ENCODE results near the gene S100A2. TPM values are rescaled to one million over a fixed set of nuclear protein-coding genes. Genes with fewer than 3 reads are reported as not detected.
A peak's percentile ranks its signal among the peaks of the same experiment; 100 is the strongest.

Gene S100A2
- polyA plus RNA-seq, 4 donors = 6.2 to 11.8 (median 8.0) TPM

DNA sequence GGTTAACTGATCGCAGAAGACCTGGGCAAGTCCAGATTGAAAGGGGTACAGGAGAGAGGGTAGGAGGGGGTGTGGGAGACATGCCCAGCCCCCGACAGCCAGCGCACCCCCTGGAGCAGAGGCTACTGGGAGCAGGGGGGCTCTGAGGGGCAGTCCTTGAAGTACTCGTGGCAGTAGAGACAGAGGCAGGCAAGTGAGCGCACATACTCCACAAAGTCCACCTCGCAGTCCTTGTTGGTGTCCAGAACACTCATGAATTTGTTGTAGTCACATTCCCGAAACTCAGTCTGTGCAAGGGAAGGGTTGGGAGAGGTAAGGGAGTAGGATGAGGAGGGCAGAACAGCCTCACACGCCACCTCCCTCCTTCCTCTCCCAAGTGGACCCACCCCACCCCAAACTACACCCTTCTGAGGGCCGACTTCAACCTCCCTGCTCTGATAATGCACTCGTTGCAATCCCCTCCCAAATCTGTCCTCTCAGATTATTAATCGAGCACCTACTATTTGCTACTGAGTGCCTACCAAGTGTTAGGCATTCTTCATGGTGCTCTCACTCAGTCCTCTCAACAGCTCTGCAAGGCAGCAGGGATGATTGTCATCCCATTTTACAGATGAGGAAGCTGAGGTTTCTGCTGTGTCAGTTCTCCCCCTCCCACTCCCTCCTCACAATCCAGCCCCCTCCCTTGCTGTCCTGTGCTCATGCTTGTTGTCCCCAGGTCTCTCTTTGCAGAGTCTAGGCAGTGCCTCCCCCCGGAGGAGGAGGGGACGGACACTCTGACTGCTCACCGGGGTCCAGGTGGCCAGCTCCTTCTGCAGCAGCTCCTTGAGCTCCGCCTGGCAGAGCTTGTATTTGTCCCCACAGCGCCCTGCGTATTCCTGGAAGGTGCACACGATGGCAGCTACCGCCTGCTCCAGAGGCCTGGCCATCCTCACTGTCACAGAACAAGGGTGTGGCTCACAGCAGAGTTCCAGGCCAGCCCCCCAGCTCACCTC, 17.8 kb downstream of the S100A2 start:
- DNase-seq (ENCODE audit: low read depth in 4 of 4, low spot score in 3 of 4) = no peak

DNA sequence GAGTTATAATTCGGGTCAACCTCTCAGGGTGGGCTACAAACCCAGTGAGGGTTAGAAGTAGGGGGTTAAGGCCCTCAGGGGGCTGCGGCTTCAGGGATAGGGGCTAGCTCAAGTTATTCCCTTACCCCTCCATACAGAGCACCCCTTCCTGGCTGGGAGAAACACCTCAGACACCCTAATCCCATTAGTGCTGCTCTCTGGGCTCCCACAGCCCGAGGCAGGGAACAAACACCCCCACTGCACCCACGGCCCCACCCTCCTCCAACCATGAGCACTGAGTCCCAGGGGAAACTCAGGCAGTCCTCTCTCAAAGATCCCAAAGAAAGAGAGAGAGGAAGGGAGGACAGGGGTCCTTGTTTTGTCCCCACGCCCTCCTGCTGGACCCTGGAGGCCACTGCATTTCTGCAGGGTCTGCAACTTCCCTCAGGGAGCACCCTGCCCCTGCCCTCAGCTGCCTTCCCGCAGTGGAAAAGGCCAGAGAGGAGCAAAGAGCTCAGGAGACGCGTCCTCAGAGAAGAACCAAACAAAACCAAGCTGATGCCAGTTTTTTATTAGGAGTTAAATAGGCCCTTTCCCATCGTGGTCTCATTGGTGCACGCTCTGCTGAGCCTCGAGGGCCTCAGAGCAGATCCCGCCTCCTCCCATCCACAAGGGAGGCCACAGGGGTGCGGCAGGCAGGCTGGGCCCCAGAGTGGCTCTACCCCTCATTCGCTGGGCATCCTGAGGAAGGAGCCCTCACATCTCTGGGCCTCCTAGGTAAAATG, 18.7 kb downstream of the S100A2 start:
- DNase-seq (ENCODE audit: low read depth in 4 of 4, low spot score in 3 of 4) = no peak

DNA sequence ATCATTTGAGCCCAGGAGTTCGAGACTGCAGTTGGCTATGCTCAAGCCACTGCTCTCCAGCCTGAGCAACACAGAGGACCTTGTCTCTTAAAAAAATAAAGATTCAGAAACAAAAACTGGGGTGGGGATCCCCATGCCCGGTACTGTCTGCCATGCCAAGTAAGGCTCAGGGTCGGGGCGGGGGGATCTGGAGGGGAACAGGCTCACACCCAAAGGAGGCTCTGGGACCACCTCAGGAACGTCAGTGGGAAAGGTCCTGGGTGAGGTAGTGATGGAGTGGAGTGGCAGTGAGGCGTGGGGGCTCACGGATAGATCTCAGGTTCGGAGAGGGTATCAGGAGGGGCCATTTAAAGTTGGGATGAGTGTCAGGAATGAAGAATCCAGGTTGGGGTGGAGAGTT, 19.3 kb downstream of the S100A2 start:
- no peak for DNase-seq (ENCODE audit: low read depth in 4 of 4, low spot score in 3 of 4)

DNA sequence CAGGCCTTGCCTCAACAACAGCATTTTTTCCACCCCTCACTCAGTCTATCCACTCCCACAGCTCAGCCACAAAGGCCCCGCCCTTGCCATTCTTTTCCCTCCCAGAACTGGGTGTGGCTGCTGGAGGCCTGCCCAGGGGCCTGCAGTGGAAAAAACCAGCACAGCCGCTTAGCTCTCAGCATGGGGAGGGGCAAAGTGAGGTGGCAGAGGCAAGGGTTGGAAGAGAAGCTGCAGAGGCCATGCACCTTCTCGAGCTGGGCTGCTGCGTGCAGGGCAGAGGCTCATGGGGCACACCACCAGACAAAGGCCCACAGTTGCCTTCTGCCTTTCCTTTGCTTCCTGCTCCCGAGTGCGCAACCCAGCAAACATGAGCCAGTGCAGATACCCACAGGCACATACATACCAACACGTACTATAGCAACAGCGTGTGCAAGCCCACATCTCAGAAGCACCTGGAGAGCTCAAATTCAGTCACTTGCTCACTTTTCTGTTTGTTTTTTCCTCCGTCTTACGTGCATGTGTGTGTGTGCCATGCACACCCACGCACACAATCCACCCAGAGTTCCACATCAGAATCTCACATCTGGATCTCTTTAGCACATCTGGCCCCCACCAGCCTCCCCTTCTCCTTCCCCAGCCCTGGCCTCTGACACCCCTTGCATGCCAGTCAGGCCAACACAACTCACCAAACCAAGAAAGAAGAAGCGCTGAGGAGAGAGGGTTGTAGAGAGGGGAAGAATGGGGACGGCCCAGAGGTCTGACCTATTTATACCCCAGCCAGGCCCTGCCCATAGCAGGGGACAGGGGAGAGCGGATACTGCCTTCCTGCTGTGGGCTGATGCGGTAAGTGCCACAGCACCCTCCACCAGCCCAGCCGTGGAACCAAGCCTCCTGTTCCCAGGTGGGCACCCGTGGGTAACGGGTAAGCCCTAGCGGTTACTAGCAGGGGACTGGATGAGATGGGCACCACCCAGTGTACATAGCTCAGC, 20.3 kb downstream of the S100A2 start, which contains the start of gene S100A4:
Gene S100A4 (minus strand): TSS at position 740 of the 989 bp plus-strand sequence. CDS start 1,012 bp downstream, outside the sequence.
- DNase-seq (ENCODE audit: low read depth in 4 of 4, low spot score in 3 of 4) = peak in 3 of 4 donors; percentile 77 to 83 (median 81)

DNA sequence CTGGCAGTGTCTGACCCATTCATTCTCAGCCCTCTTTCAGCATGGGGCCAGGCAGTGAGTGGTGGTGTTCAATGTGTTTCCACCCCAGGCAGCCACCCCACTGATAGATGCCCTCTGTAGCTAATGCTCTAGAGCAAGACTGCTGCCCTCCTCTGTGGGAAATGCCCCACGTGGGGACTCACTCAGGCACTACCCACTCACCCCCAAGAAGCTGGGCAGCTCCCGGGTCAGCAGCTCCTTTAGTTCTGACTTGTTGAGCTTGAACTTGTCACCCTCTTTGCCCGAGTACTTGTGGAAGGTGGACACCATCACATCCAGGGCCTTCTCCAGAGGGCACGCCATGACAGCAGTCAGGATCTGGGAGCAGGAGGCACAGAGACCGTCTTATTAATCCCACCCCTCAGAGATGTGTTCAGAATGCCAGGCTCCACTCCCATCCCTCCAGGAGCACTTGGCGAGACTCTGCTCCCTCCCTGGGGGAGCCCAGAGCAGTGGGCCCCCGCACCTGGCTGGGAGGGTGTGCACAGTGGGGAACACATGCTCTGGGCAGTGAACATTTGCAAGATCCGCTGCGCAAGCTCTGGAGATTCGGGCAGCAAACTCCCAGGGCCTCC, 21.1 kb downstream of the S100A2 start:
- DNase-seq (ENCODE audit: low read depth in 4 of 4, low spot score in 3 of 4) = no peak

DNA sequence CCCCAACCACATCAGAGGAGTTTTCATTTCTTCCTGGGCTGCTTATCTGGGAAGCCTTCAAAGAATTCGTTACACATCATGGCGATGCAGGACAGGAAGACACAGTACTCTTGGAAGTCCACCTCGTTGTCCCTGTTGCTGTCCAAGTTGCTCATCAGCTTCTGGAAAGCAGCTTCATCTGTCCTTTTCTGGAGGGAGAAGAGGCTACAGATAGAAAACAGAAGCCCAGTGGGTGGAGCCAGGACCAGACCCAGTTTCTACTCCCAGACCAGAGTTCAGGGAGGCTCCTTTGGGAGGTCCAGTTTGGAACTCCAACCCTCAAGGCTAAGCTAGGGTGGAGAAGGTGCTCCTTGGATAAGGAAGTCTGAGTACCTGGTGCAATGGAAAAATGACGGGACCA, 21.9 kb downstream of the S100A2 start:
- no peak for DNase-seq (ENCODE audit: low read depth in 4 of 4, low spot score in 3 of 4)

DNA sequence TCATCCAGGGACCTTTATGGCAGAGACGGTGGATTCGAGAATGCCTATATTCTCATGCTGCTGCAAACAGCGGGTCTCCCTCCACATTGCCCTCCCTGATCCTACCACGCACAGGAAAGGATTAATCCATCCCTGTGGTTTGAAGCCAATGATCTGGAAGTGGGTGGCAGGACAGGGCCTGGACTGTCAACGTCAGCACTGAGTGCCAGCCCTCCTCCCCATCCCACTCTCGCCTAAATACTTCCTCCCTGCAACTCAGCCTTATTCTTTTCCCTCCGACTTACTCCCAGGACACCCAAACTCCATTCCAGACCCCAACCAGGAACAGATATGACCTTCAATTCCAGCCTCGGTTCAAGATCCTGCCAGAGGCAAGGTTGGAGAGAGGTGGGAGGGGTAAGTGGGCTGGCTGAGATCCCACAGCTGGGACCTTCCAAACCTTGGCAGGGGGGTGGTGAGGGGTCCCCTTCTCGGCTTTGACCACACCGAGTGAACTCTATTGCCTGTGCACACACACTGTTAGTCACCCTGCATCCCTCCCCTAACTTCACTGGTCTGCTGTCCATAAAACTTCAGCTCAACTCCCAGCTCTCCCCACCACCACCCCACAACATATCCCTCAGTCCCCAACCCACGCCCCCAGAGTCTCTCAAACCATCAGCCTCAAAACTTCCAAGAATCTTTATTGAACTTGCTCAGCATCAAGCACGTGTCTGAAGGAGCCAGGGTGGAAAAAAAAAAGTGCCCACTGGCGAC, 22.5 kb downstream of the S100A2 start:
- no peak for DNase-seq (ENCODE audit: low read depth in 4 of 4, low spot score in 3 of 4)

DNA sequence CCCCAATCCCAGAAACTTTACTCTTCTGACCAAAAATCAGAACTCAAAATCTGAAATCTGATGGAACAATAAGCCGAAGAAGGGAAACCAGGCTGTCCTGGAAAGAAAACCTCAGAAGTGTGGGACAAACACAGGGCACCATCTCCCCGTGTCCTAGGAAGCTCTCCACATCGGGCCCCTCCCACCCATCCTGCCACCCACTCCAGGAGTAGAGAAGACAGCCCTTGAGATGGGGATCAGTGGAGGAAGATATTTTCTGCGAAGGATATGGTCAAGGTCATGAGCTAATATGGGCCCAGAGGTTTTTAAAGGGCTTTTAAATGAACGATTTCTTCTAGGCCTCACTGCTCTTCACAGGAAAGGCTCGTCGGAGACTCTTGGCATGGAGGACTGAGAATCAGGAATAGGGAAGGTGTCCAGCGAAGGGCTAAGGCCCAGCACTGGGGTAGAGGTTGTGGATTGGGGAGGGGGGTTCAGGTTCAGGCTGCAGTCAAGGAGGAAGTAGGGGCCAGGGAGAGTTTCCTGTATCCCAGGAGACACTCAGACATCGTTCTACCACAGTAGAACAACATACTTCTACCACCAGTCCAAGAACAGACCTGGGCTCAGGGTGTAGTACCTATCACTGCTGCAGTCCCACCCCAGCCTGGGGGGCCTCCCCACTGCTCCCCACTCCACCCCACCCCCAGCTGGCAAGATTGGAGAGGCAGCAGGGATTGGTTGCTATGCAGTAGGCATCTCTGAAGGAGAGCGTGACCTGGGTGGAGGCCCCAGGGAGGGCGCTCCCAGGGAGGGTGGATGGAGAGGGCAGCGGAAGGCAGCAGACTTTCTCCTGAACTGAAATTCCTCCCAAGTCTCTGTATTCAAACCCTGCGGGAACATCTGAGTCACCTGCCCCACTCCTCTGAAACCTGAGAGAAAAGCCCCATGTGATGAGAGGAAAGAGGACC, 23.7 kb downstream of the S100A2 start:
- DNase-seq (ENCODE audit: low read depth in 4 of 4, low spot score in 3 of 4) = no peak

DNA sequence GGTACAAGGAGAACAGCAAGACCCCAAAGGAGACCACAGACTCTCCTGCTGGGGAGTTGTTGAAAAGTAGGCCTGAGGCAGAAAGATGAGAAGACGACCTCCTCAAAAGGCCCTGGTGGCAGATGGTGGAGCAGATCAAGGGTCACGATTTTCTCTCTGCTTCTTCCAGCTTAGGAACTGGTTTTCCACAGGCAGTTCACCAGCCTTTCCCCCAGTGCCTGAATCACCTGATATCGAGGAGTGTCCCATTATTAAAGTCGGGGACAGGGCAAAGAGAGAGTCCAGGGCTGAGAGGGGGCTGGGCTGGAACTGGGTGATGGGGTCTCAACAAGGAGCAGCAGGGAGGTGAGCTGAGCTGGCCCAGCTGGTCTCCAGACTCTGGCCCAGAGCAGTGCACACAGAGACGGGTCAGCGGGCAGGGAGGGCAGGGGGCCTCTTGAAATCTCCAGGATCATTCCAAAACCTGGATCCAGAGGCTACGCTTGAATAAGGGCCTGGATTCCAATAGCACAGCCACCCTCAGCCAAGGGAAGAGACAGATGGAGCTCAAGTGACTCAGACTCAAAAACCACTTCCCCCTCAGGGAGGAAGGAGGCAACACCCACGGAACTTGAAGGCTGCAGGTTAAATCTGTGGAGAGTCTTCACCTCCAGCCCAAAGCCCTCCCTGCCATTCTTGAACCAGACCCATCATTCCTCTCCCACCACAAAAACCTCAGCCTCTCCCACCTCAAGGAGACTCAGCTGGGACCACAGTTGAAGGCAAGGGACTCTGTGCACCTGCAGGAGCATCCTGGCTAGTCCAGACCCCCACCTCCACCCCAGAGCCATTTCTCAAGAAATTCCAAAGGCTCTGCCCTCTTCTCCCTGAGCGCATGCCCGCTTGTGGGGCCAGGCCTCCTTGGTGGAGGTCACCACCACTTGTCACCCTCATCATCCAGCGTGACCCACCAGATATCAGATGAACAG, 25.0 kb downstream of the S100A2 start, which contains the start of gene S100A5:
Gene S100A5 (minus strand): TSS at position 541 of the 968 bp plus-strand sequence. CDS start 743 bp downstream, outside the sequence.
- no peak for DNase-seq (ENCODE audit: low read depth in 4 of 4, low spot score in 3 of 4)

DNA sequence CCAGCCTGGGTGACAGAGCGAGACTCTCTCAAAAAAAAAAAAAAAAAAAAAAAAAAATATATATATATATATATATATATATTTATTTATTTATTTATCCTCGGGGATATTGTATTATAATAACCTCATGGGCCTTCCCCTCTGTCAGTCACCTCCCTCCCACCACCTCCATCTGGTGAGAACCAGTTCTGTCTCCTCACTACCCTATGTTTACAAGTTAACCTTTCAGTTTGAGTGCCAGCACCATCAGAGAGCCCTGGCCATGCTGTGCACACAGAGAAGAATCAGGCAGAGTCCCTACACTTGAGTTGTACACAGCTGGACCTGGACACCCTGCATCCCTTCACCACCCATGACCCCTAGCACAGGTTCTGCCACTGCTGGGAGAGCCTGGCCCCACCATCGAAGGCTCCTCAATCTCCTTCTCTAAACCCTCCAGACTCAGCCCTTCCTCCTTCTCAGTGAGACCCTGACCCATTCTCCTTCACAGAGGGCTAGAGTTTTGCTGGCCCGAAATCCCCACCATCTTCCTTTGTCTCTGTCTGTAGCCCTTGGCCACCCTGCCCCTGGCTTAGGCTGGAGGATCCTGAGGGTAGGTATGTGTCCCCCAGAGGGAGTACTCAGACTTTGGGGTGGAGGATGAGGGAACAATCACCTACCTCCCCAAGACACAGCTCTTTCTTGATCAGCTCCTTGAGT, 26.1 kb downstream of the S100A2 start:
- DNase-seq (ENCODE audit: low read depth in 4 of 4, low spot score in 3 of 4) = no peak

DNA sequence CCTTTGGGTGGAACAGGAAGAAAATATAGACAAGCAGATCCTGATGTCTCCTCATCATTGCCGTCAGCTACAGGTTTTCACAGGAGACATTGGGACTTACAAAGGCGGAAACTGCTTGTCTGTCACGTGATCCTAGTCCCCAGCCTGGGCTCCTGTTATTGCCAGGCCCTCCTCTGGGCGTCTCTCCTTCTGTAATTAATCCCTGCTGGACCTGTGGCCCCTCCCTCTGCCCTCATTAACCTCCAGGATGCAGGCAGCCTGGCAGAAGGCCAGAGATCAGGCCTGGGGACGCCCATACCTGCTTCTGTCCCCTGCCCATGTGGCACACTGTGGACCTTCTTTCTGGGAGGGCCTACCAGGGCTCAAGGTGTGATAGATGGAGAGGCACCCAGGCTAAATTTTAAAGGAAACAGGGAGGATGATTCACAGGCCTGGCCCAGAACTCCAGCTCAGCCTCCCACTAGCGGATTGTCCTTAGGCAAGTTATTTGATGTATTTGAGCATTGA, 27.3 kb downstream of the S100A2 start:
- DNase-seq (ENCODE audit: low read depth in 4 of 4, low spot score in 3 of 4) = no peak

DNA sequence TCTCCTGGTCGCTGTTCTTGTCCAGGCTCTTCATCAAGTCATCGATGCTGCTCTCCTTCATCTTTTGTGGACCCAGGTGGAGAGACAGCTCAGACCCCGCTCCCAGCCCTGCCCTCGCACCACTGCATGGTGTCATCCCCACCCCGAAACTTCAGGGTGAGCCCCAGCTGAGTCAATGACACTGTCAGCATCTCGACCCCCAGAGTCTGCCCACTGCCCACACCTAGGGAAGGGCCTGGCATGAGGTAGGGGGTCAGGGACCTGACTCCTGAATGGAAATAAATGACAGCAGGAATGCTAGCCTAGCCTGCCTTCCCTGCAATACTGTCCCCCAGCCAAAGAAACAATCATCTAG, 28.3 kb downstream of the S100A2 start:
- no peak for DNase-seq (ENCODE audit: low read depth in 4 of 4, low spot score in 3 of 4)

DNA sequence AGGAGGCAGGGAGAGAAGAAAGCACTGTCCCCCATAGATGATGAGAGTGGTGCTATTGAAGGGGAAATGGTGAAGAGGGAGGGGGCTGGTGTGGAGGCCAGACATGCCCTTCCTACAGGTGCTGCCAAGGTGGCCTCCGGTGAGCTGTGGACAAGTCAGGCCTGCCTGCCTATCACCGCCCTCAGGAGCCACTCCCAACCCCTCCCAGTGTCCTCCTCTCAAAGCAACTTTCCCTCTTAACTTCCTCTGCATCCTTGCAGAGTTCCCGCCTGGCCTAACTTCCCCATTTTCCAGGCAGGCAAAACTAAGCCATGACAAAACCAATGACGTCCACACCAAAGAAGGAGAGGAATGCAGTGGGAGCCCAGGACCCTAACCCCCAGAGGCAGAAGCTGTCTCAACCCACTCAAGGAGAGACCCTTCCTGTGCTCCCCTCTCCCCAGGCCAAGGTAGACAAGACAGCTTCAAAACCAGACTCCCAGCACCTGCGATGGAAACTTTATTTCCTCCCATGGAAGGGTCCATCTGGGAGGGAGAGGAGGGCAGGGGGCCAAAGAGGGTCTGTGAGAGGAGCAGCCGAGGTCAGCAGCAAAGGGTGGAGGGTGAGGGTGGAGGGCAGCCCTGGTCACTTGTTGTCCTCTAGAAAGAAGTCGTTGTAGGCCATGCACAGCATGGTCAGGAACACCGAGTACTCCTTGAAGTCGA, 28.8 kb downstream of the S100A2 start:
- no peak for DNase-seq (ENCODE audit: low read depth in 4 of 4, low spot score in 3 of 4)

DNA sequence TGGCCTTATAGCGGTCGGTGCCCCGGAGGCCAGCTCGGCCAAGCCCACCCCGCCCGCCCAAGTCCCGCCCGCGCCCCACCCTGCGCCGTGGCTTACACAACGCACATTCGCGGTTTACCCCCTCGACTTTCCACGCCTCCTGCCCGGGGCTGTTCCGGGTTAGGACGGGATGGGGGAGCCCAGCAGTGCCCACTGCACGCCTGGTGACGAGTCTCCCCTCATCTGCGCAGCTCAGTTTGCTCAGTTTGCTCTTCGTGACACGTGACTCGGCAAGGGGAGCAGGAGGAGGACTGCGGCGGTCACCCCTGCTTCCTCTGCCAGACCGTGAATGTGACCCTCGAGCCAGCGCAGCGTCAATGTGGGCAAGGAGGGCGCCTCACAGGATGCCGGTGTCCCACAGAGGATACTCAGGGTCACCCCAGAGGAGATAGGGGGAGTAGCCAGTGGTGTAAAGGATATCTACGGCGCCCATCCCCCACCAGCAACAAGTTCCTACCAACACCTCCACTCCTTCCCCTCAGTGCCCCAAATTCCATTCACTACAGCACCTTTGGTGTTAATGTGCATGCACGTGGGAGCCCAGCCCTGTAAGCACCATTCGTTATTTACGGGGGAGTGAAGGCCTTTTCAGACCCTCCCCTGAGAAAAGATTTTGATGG, 29.5 kb downstream of the S100A2 start:
- peak in 1 of 4 donors; percentile 57 for DNase-seq (ENCODE audit: low read depth in 4 of 4, low spot score in 3 of 4)
